Keratinocyte (primary cell): Measurements from ENCODE around the gene RAP2A. TPM values are rescaled to one million over a fixed set of nuclear protein-coding genes. Genes with fewer than 3 reads are reported as not detected.

Source experiments
- DNase-seq: peaks from one replicate; pipeline ENCODE4 v3.0.0-alpha.2; 2011; ENCODE audit warnings: low read depth, missing footprints, low spot score
- FAIRE-seq: peaks from 2 replicates; lab custom pipeline; 2011; peaks lifted over from hg19 to GRCh38; lab: Jason Lieb, UNC
- H2AFZ ChIP-seq: 2 replicates; pipeline ENCODE4 v1.6.0; 2012; ENCODE audit warnings: low read length, control low read depth, inconsistent platforms; ENCODE audit not compliant: control insufficient read depth
- H3K27ac ChIP-seq: 2 replicates; pipeline ENCODE4 v1.5.1; 2011; ENCODE audit warnings: low read length; ENCODE audit not compliant: control insufficient read depth, insufficient read depth
- H3K27me3 ChIP-seq: 3 replicates; pipeline ENCODE4 v1.6.0; 2011; ENCODE audit warnings: low read length; ENCODE audit not compliant: control insufficient read depth, insufficient read depth; ENCODE audit errors: extremely low read depth
- H3K36me3 ChIP-seq, 2 experiments: 2 replicates in 1 of 2; 3 replicates in 1 of 2; pipeline ENCODE4 v1.5.1; 2011; ENCODE audit warnings: low read length in 2 of 2, mild to moderate bottlenecking in 1 of 2; ENCODE audit not compliant: control insufficient read depth in 2 of 2, insufficient read depth in 2 of 2; ENCODE audit errors: extremely low read depth in 1 of 2
- H3K4me1 ChIP-seq: 3 replicates; pipeline ENCODE4 v1.5.1; 2011; ENCODE audit warnings: low read length; ENCODE audit not compliant: control insufficient read depth, insufficient read depth; ENCODE audit errors: extremely low read depth
- H3K4me2 ChIP-seq: 3 replicates; pipeline ENCODE4 v1.6.0; 2011; ENCODE audit warnings: low read depth, low read length; ENCODE audit not compliant: control insufficient read depth, insufficient read depth; ENCODE audit errors: extremely low read depth
- H3K4me3 ChIP-seq, 3 experiments: fragments of 200-600 bp in 1 of 3; sonication (generic) in 1 of 3; 2 replicates in 2 of 3; 3 replicates in 1 of 3; pipeline ENCODE4 v1.5.1; 2011 to 2016; ENCODE audit warnings: low read length in 3 of 3, mild to moderate bottlenecking in 3 of 3, control low read depth in 2 of 3, inconsistent platforms in 1 of 3, low read depth in 1 of 3, mixed read lengths in 1 of 3, mixed run types in 1 of 3, moderate library complexity in 1 of 3; ENCODE audit not compliant: control insufficient read depth in 2 of 3, insufficient read depth in 2 of 3; ENCODE audit errors: extremely low read depth in 1 of 3
- H3K79me2 ChIP-seq: 2 replicates; pipeline ENCODE4 v1.6.0; 2012; ENCODE audit warnings: low read length; ENCODE audit not compliant: control insufficient read depth, insufficient read depth
- H3K9ac ChIP-seq: 3 replicates; pipeline ENCODE4 v1.6.0; 2011; ENCODE audit warnings: low read length; ENCODE audit not compliant: control insufficient read depth, insufficient read depth; ENCODE audit errors: extremely low read depth
- H3K9me1 ChIP-seq: 3 replicates; pipeline ENCODE4 v1.6.0; 2011; ENCODE audit warnings: low read length; ENCODE audit not compliant: control insufficient read depth, insufficient read depth; ENCODE audit errors: extremely low read depth
- H3K9me3 ChIP-seq: 2 replicates; pipeline ENCODE4 v1.5.1; 2012; ENCODE audit warnings: low read depth, low read length; ENCODE audit not compliant: control insufficient read depth
- H4K20me1 ChIP-seq: 3 replicates; pipeline ENCODE4 v1.6.0; 2011; ENCODE audit warnings: low read length; ENCODE audit not compliant: control insufficient read depth, insufficient read depth; ENCODE audit errors: extremely low read depth
- EZH2 ChIP-seq: IDR thresholded peaks from one replicate; pipeline ENCODE4 v1.6.1; 2012; ENCODE audit warnings: inconsistent platforms, mild to moderate bottlenecking, low read length, moderate library complexity
- dilution Hi-C: fragments of 300-500 bp; cut with MboI; formaldehyde crosslinking; loops from one replicate; pipeline ENCODE4 v1.7.0; 2020; ENCODE audit warnings: low sequenced_read_pairs; ENCODE audit not compliant: extremely low pct_ligation_motif_present
- polyA plus RNA-seq, 5 experiments: library from polyadenylated mRNA; depleted of rRNA in 3 of 5; stranded (reverse) in 3 of 5; stranded (forward) in 1 of 5; unstranded in 1 of 5; fragments of >200 nt; gene quantifications; 1 replicate in 1 of 5; 2 replicates in 3 of 5; 3 replicates in 1 of 5; pipeline versions ENCODE4 v1.2.1 to v1.2.3, GENCODE V29; 2011 to 2012; ENCODE audit warnings: missing spikeins in 2 of 5, low read depth in 1 of 5, low replicate concordance in 1 of 5
- TF ChIP-seq, protein P1 (sequence below), 3 experiments: IDR thresholded peaks in 1 of 3; conservative IDR thresholded peaks in 1 of 3; optimal IDR thresholded peaks in 1 of 3; 2 replicates in 2 of 3; 3 replicates in 1 of 3; pipeline versions ENCODE3 to v1.5.1; 2011; ENCODE audit warnings: low read length in 3 of 3, mild to moderate bottlenecking in 3 of 3, moderate library complexity in 2 of 3, control low read depth in 1 of 3, inconsistent platforms in 1 of 3; ENCODE audit not compliant: insufficient read depth in 2 of 3; ENCODE audit errors: extremely low read depth in 1 of 3

Gene RAP2A
- polyA plus RNA-seq, 1 donor (not counting 4 experiments of a cell fraction or from before 2014, with no cell fraction given): 19.0 TPM

GRCh38 chr13:97459215-97459777 is 25.3 kb downstream of the RAP2A start:
- Histone ChIP-seq H3K79me2 (peaks cover 21% of the 10 kb centered on the region), H3K9ac (no peak overlapping the region), H3K4me3 (no peak overlapping the region), H4K20me1 (no peaks in the 10 kb centered on the region), H3K27me3 (no peaks in the 10 kb centered on the region), H2AFZ (no peak overlapping the region), H3K36me3 (peaks cover 0 to 5% of the 10 kb centered on the region in 2 experiments), H3K9me3 (no peaks in the 10 kb centered on the region), H3K4me1 (no peaks in the 10 kb centered on the region), H3K27ac (no peak overlapping the region), H3K9me1 (no peaks in the 10 kb centered on the region), H3K4me2 (no peak overlapping the region)
- FAIRE-seq (no peak), DNase-seq (no peak)
- dilution Hi-C loops: no loop called here
- TF ChIP-seq, protein P1, sequence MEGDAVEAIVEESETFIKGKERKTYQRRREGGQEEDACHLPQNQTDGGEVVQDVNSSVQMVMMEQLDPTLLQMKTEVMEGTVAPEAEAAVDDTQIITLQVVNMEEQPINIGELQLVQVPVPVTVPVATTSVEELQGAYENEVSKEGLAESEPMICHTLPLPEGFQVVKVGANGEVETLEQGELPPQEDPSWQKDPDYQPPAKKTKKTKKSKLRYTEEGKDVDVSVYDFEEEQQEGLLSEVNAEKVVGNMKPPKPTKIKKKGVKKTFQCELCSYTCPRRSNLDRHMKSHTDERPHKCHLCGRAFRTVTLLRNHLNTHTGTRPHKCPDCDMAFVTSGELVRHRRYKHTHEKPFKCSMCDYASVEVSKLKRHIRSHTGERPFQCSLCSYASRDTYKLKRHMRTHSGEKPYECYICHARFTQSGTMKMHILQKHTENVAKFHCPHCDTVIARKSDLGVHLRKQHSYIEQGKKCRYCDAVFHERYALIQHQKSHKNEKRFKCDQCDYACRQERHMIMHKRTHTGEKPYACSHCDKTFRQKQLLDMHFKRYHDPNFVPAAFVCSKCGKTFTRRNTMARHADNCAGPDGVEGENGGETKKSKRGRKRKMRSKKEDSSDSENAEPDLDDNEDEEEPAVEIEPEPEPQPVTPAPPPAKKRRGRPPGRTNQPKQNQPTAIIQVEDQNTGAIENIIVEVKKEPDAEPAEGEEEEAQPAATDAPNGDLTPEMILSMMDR (optimal IDR thresholded peaks at IDR 0.05 in 1 of 3, IDR thresholded peaks at IDR 0.05 in 1 of 3, conservative IDR thresholded peaks at IDR 0.05 in 1 of 3; ENCODE audit: extremely low read depth in 1 of 3, insufficient read depth in 2 of 3, low read length in 3 of 3): no peak
- no peak for TF ChIP-seq EZH2

GRCh38 chr13:97460004-97460775 is 26.2 kb downstream of the RAP2A start:
- FAIRE-seq (no peak), DNase-seq (no peak)
- TF ChIP-seq EZH2: no peak
- TF ChIP-seq, protein P1 (optimal IDR thresholded peaks at IDR 0.05 in 1 of 3, IDR thresholded peaks at IDR 0.05 in 1 of 3, conservative IDR thresholded peaks at IDR 0.05 in 1 of 3; ENCODE audit: extremely low read depth in 1 of 3, insufficient read depth in 2 of 3, low read length in 3 of 3): no peak
- Histone ChIP-seq H3K27ac (no peak overlapping the region), H3K9me1 (no peaks in the 10 kb centered on the region), H3K36me3 (peaks cover 1 to 6% of the 10 kb centered on the region in 2 experiments), H2AFZ (no peak overlapping the region), H3K4me1 (no peaks in the 10 kb centered on the region), H3K4me2 (no peak overlapping the region), H3K9ac (no peak overlapping the region), H4K20me1 (no peaks in the 10 kb centered on the region), H3K9me3 (no peaks in the 10 kb centered on the region), H3K27me3 (no peaks in the 10 kb centered on the region), H3K79me2 (peaks cover 16% of the 10 kb centered on the region), H3K4me3 (no peak overlapping the region)
- dilution Hi-C loops: no loop called here
